Measurements from ENCODE around the gene WAC. TPM values are rescaled to one million over a fixed set of nuclear protein-coding genes. Genes with fewer than 3 reads are reported as not detected.

WAC gene
- polyA plus RNA-seq, 2 of the 4 experiments (the other 2 are of a cell fraction), result 63.9 to 133 TPM

DNA sequence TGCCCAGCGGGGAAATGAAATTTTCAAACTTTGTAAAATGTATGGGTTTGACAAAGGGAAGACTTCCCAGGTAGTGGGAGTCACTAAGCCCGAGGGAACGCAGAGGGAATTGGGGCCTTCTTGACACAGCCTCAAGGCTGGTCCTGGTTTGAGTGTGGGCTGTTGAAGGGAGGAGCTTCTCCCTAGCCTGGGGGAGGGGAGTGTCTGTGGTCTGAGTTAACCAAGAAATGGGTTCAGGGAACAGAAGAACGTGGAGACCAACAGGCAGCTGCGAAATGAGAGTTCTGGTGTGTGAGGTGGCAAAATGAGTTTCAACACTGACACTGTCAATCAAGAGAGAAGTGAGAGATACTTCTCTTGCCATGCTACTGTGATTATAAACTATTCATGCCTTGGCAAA, 111.7 kb downstream of the WAC start:
- no peaks in the 10 kb centered on the region for H3K4me1 ChIP-seq
- peaks cover 7% of the 10 kb centered on the region for H3K9me3 ChIP-seq
- WGBS (ENCODE audit: missing lambda C conversion rate), result 65% methylated on average over 5 of the region's 5 CpGs
- no peak overlapping the region for H3K4me3 ChIP-seq
- ATAC-seq (no peak), FAIRE-seq (no peak), DNase-seq (ENCODE audit: low read depth in 1 of 2, low spot score in 1 of 2) (no peak)
- ChIA-PET CTCF (interaction anchor here (1.0 to 1.5 kb wide), 3 partner anchors 16 to 19 kb away, joined by 3 read pairs; no protein-coding TSS in a partner anchor), POLR2A (no interaction called here)
- TF ChIP-seq EP300 (IDR thresholded peaks at IDR 0.05) (no peak), EHMT2 (IDR thresholded peaks at IDR 0.05; ENCODE audit: low read depth) (no peak), CHD4 (IDR thresholded peaks at IDR 0.05; ENCODE audit: borderline replicate concordance) (no peak), CHD2 (IDR thresholded peaks at IDR 0.05; ENCODE audit: low read length, partially characterized antibody) (no peak), JUN (IDR thresholded peaks at IDR 0.05) (no peak), RNF2 (IDR thresholded peaks at IDR 0.05; ENCODE audit: borderline replicate concordance, low read depth) (no peak), ZSCAN20 (CRISPR knock-in tag; IDR thresholded peaks at IDR 0.05) (no peak), TFCP2L1 (CRISPR knock-in tag; IDR thresholded peaks at IDR 0.05) (no peak), TP53 (CRISPR knock-in tag; IDR thresholded peaks at IDR 0.05) (no peak)
- TF ChIP-seq, protein P1, sequence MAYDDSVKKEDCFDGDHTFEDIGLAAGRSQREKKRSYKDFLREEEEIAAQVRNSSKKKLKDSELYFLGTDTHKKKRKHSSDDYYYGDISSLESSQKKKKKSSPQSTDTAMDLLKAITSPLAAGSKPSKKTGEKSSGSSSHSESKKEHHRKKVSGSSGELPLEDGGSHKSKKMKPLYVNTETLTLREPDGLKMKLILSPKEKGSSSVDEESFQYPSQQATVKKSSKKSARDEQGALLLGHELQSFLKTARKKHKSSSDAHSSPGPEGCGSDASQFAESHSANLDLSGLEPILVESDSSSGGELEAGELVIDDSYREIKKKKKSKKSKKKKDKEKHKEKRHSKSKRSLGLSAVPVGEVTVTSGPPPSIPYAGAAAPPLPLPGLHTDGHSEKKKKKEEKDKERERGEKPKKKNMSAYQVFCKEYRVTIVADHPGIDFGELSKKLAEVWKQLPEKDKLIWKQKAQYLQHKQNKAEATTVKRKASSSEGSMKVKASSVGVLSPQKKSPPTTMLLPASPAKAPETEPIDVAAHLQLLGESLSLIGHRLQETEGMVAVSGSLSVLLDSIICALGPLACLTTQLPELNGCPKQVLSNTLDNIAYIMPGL (CRISPR knock-in tag; IDR thresholded peaks at IDR 0.05; ENCODE audit: borderline replicate concordance), result no peak
- TF ChIP-seq, protein P2, sequence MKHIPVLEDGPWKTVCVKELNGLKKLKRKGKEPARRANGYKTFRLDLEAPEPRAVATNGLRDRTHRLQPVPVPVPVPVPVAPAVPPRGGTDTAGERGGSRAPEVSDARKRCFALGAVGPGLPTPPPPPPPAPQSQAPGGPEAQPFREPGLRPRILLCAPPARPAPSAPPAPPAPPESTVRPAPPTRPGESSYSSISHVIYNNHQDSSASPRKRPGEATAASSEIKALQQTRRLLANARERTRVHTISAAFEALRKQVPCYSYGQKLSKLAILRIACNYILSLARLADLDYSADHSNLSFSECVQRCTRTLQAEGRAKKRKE (CRISPR knock-in tag; IDR thresholded peaks at IDR 0.05; ENCODE audit: low read depth), result no peak
- no peak overlapping the region for H3K27ac ChIP-seq
- no peak overlapping the region for H3K4me2 ChIP-seq

DNA sequence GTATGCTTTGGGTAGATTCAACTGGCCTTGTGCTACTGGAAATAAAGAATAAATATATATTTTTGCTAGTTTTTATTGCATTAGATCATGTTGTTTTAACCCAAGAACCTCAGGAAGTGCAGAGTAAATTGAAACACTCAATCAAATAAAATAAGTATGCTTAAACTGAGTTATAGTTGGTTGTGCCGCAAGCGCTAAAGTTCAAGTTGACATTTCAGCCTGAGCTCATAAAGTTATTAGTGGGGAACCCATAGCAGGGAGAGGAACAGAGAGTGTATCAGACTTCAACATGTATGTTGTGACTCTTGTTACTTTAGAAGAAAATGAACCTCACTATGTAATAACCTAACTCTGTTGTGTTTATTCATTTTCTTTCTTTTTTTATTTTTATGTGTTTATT, 119.2 kb downstream of the WAC start:
- ChIA-PET CTCF (interaction anchor here (0.6 to 3.5 kb wide), 5 partner anchors 11 to 529 kb away, joined by 3 to 17 read pairs (median 3); no protein-coding TSS in a partner anchor), POLR2A (no interaction called here)
- H3K9me3 ChIP-seq, result peaks cover 7% of the 10 kb centered on the region
- 93% methylated on average over 2 of the region's 2 CpGs for WGBS (ENCODE audit: missing lambda C conversion rate)
- FAIRE-seq (no peak), DNase-seq (ENCODE audit: low read depth in 1 of 2, low spot score in 1 of 2) (no peak), ATAC-seq (no peak)
- no peaks in the 10 kb centered on the region for H3K4me1 ChIP-seq
- TF ChIP-seq, protein P3, sequence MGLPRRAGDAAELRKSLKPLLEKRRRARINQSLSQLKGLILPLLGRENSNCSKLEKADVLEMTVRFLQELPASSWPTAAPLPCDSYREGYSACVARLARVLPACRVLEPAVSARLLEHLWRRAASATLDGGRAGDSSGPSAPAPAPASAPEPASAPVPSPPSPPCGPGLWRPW (IDR thresholded peaks at IDR 0.05), result no peak
- TF ChIP-seq MYC (IDR thresholded peaks at IDR 0.05; ENCODE audit: borderline replicate concordance, low read length) (no peak), POLR2AphosphoS2 (conservative IDR thresholded peaks at IDR 0.05; ENCODE audit: low read length) (no peak), RFX5 (IDR thresholded peaks at IDR 0.05) (no peak), CHD4 (IDR thresholded peaks at IDR 0.05; ENCODE audit: borderline replicate concordance) (no peak)
- H3K4me2 ChIP-seq, result no peak overlapping the region
- H3K27ac ChIP-seq, result no peak overlapping the region
- no peak overlapping the region for H3K4me3 ChIP-seq

DNA sequence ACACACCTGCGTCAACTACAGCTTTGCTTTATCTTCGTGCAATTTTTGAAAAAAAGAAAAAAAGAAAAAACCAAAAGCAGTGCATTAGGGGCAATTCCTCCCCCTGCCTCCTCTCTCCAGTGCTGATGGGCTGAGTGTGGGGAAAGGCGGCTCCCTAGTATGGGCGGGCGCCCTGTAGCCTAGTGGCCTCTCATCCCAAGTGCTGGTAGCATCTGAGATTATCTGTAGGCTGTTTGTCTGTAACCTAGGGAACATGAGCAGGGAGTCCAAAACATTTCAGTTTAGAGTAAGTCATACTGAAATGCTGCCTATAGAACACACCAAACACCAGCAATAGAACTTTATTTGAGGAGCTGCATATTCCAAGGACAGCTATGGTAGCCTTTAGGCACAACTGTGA, 119.8 kb downstream of the WAC start:
- Histone ChIP-seq H3K4me2 (no peak overlapping the region), H3K27ac (no peak overlapping the region), H3K9me3 (peaks cover 7% of the 10 kb centered on the region), H3K4me3 (no peak overlapping the region), H3K4me1 (no peaks in the 10 kb centered on the region)
- ChIA-PET POLR2A (no interaction called here), CTCF (interaction anchor here (0.9 to 3.5 kb wide), 5 partner anchors 10 to 24 kb away, joined by 3 to 17 read pairs (median 4); no protein-coding TSS in a partner anchor)
- ATAC-seq (peak in 1 of 2 experiments; percentile 38; a peak in 1 of 6 replicates), FAIRE-seq (no peak), DNase-seq (ENCODE audit: low read depth in 1 of 2, low spot score in 1 of 2) (no peak)
- WGBS (ENCODE audit: missing lambda C conversion rate), result 87% methylated on average over 5 of the region's 5 CpGs
- TF ChIP-seq HDAC2 (IDR thresholded peaks at IDR 0.05) (no peak), FOSB (CRISPR knock-in tag; IDR thresholded peaks at IDR 0.05) (no peak), NFE2L2 (conservative IDR thresholded peaks at IDR 0.05; ENCODE audit: low read length) (no peak), GATA3 (IDR thresholded peaks at IDR 0.05; ENCODE audit: borderline replicate concordance) (no peak), RARB (CRISPR knock-in tag; IDR thresholded peaks at IDR 0.05) (no peak), FOXS1 (CRISPR knock-in tag; IDR thresholded peaks at IDR 0.05) (no peak), CEBPB (IDR thresholded peaks at IDR 0.05) (no peak), ZFP36 (IDR thresholded peaks at IDR 0.05; ENCODE audit: borderline replicate concordance, partially characterized antibody) (no peak), ZNF302 (CRISPR knock-in tag; IDR thresholded peaks at IDR 0.05) (no peak)
- TF ChIP-seq, protein P4, sequence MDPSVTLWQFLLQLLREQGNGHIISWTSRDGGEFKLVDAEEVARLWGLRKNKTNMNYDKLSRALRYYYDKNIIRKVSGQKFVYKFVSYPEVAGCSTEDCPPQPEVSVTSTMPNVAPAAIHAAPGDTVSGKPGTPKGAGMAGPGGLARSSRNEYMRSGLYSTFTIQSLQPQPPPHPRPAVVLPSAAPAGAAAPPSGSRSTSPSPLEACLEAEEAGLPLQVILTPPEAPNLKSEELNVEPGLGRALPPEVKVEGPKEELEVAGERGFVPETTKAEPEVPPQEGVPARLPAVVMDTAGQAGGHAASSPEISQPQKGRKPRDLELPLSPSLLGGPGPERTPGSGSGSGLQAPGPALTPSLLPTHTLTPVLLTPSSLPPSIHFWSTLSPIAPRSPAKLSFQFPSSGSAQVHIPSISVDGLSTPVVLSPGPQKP (IDR thresholded peaks at IDR 0.05; ENCODE audit: low read depth, low read length), result no peak
- TF ChIP-seq, protein P5, sequence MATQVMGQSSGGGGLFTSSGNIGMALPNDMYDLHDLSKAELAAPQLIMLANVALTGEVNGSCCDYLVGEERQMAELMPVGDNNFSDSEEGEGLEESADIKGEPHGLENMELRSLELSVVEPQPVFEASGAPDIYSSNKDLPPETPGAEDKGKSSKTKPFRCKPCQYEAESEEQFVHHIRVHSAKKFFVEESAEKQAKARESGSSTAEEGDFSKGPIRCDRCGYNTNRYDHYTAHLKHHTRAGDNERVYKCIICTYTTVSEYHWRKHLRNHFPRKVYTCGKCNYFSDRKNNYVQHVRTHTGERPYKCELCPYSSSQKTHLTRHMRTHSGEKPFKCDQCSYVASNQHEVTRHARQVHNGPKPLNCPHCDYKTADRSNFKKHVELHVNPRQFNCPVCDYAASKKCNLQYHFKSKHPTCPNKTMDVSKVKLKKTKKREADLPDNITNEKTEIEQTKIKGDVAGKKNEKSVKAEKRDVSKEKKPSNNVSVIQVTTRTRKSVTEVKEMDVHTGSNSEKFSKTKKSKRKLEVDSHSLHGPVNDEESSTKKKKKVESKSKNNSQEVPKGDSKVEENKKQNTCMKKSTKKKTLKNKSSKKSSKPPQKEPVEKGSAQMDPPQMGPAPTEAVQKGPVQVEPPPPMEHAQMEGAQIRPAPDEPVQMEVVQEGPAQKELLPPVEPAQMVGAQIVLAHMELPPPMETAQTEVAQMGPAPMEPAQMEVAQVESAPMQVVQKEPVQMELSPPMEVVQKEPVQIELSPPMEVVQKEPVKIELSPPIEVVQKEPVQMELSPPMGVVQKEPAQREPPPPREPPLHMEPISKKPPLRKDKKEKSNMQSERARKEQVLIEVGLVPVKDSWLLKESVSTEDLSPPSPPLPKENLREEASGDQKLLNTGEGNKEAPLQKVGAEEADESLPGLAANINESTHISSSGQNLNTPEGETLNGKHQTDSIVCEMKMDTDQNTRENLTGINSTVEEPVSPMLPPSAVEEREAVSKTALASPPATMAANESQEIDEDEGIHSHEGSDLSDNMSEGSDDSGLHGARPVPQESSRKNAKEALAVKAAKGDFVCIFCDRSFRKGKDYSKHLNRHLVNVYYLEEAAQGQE (IDR thresholded peaks at IDR 0.05), result no peak
- TF ChIP-seq, protein P6, sequence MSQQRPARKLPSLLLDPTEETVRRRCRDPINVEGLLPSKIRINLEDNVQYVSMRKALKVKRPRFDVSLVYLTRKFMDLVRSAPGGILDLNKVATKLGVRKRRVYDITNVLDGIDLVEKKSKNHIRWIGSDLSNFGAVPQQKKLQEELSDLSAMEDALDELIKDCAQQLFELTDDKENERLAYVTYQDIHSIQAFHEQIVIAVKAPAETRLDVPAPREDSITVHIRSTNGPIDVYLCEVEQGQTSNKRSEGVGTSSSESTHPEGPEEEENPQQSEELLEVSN (IDR thresholded peaks at IDR 0.05; ENCODE audit: borderline replicate concordance, low read depth), result no peak
